ENCODE results near the gene NELL1.

NELL1 gene

DNA sequence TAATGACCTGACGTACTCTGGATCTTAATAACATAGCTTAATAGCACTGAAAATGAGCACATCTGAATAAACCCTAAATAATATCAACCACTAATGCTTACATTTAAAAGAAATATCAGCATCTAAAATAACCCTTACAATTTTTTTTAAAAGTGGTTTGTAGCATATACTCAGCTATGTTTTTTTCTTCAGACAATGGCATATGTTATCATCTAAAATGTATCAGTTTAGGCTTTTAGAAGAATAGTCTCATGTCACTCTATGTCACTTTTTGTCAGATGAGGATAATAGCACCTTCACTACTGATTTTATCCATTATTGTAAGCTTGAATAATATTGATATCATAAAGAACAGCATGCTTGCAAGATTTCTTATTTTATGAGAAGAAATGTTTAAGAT is 868.6 kb downstream of the NELL1 start:
- H3K4me3 ChIP-seq (ENCODE audit: low read depth, low read length) = no peak overlapping the region
- in situ Hi-C loops (cut with HindIII; ENCODE audit: low sequenced_read_pairs) = no loop called here
- DNase-seq (ENCODE audit: low read depth) = no peak
- TF ChIP-seq, protein P1, sequence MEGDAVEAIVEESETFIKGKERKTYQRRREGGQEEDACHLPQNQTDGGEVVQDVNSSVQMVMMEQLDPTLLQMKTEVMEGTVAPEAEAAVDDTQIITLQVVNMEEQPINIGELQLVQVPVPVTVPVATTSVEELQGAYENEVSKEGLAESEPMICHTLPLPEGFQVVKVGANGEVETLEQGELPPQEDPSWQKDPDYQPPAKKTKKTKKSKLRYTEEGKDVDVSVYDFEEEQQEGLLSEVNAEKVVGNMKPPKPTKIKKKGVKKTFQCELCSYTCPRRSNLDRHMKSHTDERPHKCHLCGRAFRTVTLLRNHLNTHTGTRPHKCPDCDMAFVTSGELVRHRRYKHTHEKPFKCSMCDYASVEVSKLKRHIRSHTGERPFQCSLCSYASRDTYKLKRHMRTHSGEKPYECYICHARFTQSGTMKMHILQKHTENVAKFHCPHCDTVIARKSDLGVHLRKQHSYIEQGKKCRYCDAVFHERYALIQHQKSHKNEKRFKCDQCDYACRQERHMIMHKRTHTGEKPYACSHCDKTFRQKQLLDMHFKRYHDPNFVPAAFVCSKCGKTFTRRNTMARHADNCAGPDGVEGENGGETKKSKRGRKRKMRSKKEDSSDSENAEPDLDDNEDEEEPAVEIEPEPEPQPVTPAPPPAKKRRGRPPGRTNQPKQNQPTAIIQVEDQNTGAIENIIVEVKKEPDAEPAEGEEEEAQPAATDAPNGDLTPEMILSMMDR (IDR thresholded peaks at IDR 0.05; ENCODE audit: low read depth, low read length, missing control alignments) = no peak

DNA sequence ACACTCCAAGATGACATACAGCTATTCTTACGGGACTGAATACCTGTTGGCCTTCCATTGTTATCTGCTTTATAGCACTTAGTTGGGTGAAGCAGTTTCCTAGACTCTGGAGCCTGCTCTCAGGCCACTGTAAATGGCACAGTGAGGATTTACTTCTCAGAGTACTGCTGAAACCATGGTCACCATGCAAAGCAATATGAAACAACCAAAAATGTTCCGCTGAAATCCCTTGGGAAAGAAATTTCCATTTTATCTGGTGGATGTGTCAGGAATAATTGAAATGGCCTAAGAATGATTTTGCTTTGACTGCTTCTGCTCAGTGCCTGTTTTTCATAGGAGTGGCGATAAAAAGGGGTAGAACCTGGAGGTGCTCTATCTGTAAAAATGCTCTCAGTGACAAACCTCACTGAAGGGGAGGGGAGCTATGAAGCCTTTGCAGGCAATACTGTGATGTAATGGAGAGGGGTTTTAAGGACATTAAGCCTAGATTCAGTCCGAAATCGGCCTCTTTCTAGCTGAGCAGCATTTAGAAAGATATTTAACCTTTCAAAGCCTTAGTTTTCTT is 871.9 kb downstream of the NELL1 start:
- TF ChIP-seq, protein P1 (IDR thresholded peaks at IDR 0.05; ENCODE audit: low read depth, low read length, missing control alignments) = no peak
- no peak for DNase-seq (ENCODE audit: low read depth)
- H3K4me3 ChIP-seq (ENCODE audit: low read depth, low read length) = no peak overlapping the region
- in situ Hi-C loops (cut with HindIII; ENCODE audit: low sequenced_read_pairs) = no loop called here

DNA sequence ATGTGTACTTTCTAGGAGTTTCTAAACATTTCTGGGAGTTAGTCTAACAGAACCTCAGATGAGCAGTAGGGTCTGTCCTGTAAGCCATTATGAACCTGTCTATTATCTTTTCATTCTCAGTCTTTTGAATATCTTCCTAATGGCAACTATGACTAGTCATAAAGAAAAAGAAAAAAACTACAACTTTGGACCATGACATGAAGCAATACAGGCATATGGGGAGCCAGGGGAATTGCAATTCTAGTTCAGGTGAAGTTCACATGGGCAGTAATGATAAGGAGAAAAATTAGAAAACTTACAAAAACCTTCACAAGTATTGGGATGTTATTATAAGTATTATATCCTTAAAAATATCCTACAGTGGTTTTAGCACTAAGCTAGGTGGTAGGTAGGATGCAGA is 874.5 kb downstream of the NELL1 start:
- TF ChIP-seq, protein P1 (IDR thresholded peaks at IDR 0.05; ENCODE audit: low read depth, low read length, missing control alignments) = no peak
- no peak overlapping the region for H3K4me3 ChIP-seq (ENCODE audit: low read depth, low read length)
- in situ Hi-C loops (cut with HindIII; ENCODE audit: low sequenced_read_pairs) = no loop called here
- DNase-seq (ENCODE audit: low read depth) = no peak

DNA sequence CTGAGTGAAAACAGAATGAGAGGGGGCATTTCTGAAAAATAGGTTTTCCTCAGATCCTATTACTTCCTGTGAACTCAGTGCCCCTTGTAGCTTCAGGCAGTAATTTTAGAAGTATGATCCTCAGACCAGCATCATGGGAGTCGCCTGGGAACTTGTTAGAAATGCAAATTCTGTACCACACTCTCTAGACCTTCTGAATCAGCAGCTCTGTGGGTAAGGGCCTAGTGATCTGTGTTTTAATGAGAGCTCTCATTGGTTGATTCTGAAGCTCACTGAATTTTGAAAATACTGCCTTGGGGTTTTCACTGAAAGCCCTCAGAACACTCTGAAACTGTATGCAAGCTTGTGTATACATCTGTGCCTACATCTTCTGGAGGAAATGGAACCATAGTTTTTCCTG is 876.3 kb downstream of the NELL1 start:
- TF ChIP-seq, protein P1 (IDR thresholded peaks at IDR 0.05; ENCODE audit: low read depth, low read length, missing control alignments) = no peak
- DNase-seq (ENCODE audit: low read depth) = no peak
- in situ Hi-C loops (cut with HindIII; ENCODE audit: low sequenced_read_pairs) = no loop called here
- H3K4me3 ChIP-seq (ENCODE audit: low read depth, low read length) = no peak overlapping the region

DNA sequence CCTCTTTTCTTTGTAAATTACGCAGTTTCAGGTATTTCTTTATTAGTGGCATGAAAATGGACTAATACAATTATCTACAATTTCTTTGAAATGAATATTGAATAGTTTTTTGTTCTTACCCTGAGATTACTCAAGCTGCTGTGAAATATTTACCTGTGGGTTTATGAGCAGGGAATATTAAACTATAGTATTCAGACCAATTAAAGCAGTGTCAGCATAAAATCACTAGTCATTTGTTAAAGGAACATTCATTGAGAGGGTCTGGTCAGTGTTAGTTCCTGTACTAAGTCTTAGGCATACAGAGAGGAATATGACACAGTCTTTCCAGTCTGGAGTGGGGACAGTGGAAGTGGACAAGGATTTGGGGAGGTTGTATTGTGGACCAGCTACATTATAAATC is 877.3 kb downstream of the NELL1 start:
- H3K4me3 ChIP-seq (ENCODE audit: low read depth, low read length) = no peak overlapping the region
- DNase-seq (ENCODE audit: low read depth) = no peak
- TF ChIP-seq, protein P1 (IDR thresholded peaks at IDR 0.05; ENCODE audit: low read depth, low read length, missing control alignments) = no peak
- in situ Hi-C loops (cut with HindIII; ENCODE audit: low sequenced_read_pairs) = no loop called here

DNA sequence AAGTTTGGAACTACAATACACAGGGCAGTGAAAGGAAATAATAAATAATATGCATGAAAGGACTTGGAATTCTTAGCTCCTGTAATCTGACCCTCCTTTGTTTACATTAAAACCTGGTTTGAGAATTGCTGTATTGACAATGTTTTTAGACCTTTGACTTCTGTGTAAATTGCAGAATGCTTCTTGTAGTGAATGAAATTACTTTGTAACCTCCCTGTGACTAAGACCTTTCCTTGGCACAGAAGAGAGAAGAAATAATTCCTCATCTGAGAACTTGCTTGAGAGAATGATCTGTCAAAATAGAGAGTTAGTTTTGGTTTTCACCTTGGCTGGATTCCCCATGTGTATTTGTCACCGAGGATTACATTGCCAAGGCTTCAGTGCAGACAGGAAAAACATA is 883.5 kb downstream of the NELL1 start:
- in situ Hi-C loops (cut with HindIII; ENCODE audit: low sequenced_read_pairs) = no loop called here
- H3K4me3 ChIP-seq (ENCODE audit: low read depth, low read length) = no peak overlapping the region
- TF ChIP-seq, protein P1 (IDR thresholded peaks at IDR 0.05; ENCODE audit: low read depth, low read length, missing control alignments) = no peak
- DNase-seq (ENCODE audit: low read depth) = peak; percentile 23

DNA sequence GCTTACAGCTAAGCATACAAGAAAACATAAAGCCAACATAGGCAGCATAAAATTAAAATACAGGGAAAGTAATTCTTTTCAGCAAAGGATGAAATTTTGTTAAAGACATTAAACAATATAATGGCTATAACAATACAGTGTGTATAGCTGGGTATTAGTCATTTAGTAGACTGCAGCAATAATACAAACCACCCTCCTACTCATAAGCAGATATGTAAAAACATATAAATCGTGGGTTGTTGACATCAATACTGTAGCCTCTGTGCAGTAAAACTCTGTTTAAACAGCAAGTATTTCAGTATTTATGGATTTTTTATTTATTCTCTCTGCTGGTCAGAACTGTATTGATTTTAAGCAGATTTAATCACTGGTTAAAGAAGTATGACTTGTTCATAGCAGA is 884.4 kb downstream of the NELL1 start:
- in situ Hi-C loops (cut with HindIII; ENCODE audit: low sequenced_read_pairs) = no loop called here
- H3K4me3 ChIP-seq (ENCODE audit: low read depth, low read length) = no peak overlapping the region
- no peak for DNase-seq (ENCODE audit: low read depth)
- TF ChIP-seq, protein P1 (IDR thresholded peaks at IDR 0.05; ENCODE audit: low read depth, low read length, missing control alignments) = no peak
